ENCODE results near the gene PLA2G4A. TPM values are rescaled to one million over a fixed set of nuclear protein-coding genes. Genes with fewer than 3 reads are reported as not detected.

PLA2G4A gene
- total RNA-seq, 1 experiment from 2014 or later, result 8.6 TPM

DNA sequence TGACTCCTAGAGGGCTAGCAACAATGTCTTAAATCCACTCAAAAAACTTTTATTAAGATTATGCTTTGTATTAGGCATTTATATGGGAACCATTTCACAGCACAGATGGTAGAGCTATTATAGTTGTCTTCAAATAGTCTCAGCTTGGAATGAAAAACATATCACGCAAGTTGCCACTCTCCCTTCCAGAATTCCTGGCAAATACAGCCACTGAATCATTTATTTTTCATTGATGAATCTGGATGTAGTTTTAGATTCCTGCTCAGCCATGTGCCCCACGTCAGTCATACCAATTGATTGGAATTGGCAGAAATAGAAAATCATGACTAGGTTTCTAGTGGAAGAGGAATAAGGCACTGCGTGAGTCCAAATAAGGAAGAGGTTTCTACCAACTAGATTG lies 165.2 kb downstream of the PLA2G4A start:
- Histone ChIP-seq H3K27me3 (ENCODE audit: insufficient read depth, low read length) (no peaks in the 10 kb centered on the region), H3K9me2 (ENCODE audit: insufficient read depth) (no peaks in the 10 kb centered on the region), H3K4me3 (replicated peaks in 1 of 2; ENCODE audit: low read depth in 1 of 2, low read length in 2 of 2) (no peak overlapping the region), H2AFZ (ENCODE audit: low read depth, low read length, poor library complexity, severe bottlenecking) (no peak overlapping the region), H3K79me2 (ENCODE audit: insufficient read depth, low read length) (no peaks in the 10 kb centered on the region), H3K4me1 (ENCODE audit: control insufficient read depth in 1 of 2, insufficient read depth in 2 of 2, low read length in 2 of 2) (no peaks in the 10 kb centered on the region), H3K27ac (ENCODE audit: low read depth, low read length) (no peak overlapping the region), H4K20me1 (ENCODE audit: insufficient read depth) (no peaks in the 10 kb centered on the region), H3K4me2 (ENCODE audit: low read length) (no peak overlapping the region), H3K36me3 (ENCODE audit: control insufficient read depth in 1 of 2, insufficient read depth in 2 of 2, low read length in 2 of 2) (no peaks in the 10 kb centered on the region), H3K9ac (ENCODE audit: low read length) (no peak overlapping the region), H3K9me3 (ENCODE audit: control insufficient read depth in 1 of 2, insufficient read depth in 1 of 2, low read depth in 1 of 2, low read length in 2 of 2) (no peaks in the 10 kb centered on the region)
- DNase-seq (ENCODE audit: low read depth, low spot score) (no peak), ATAC-seq (no peak)
- no peak for TF ChIP-seq FOSL1 (IDR thresholded peaks at IDR 0.05; ENCODE audit: low read depth)
- TF ChIP-seq, protein P1, sequence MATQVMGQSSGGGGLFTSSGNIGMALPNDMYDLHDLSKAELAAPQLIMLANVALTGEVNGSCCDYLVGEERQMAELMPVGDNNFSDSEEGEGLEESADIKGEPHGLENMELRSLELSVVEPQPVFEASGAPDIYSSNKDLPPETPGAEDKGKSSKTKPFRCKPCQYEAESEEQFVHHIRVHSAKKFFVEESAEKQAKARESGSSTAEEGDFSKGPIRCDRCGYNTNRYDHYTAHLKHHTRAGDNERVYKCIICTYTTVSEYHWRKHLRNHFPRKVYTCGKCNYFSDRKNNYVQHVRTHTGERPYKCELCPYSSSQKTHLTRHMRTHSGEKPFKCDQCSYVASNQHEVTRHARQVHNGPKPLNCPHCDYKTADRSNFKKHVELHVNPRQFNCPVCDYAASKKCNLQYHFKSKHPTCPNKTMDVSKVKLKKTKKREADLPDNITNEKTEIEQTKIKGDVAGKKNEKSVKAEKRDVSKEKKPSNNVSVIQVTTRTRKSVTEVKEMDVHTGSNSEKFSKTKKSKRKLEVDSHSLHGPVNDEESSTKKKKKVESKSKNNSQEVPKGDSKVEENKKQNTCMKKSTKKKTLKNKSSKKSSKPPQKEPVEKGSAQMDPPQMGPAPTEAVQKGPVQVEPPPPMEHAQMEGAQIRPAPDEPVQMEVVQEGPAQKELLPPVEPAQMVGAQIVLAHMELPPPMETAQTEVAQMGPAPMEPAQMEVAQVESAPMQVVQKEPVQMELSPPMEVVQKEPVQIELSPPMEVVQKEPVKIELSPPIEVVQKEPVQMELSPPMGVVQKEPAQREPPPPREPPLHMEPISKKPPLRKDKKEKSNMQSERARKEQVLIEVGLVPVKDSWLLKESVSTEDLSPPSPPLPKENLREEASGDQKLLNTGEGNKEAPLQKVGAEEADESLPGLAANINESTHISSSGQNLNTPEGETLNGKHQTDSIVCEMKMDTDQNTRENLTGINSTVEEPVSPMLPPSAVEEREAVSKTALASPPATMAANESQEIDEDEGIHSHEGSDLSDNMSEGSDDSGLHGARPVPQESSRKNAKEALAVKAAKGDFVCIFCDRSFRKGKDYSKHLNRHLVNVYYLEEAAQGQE (IDR thresholded peaks at IDR 0.05; ENCODE audit: low read depth), result no peak
- TF ChIP-seq EZH2 (IDR thresholded peaks at IDR 0.05), result no peak
- no peak for TF ChIP-seq SP1 (IDR thresholded peaks at IDR 0.05; ENCODE audit: low read depth)
- TF ChIP-seq SRF (IDR thresholded peaks at IDR 0.05; ENCODE audit: low read depth), result no peak
- no peak for TF ChIP-seq CBX3 (IDR thresholded peaks at IDR 0.05; ENCODE audit: low read depth)
- TF ChIP-seq POLR2A (IDR thresholded peaks at IDR 0.05; ENCODE audit: borderline replicate concordance, extremely low read depth, insufficient read depth, insufficient read length), result no peak
- TF ChIP-seq YY1 (IDR thresholded peaks at IDR 0.05; ENCODE audit: extremely low read depth, insufficient replicate concordance, low read depth, low read length), result no peak
- ChIA-PET RAD21 (ENCODE audit: low non-redundant PET in 1 of 2, low total read pairs in 2 of 2, uncharacterized antibody in 2 of 2, unreplicated experiment in 2 of 2) (no interaction called here), POLR2A (interaction anchor here (0.6 kb wide), 1 partner anchor 11 kb away, joined by 3 read pairs; no protein-coding TSS in a partner anchor), CTCF (no interaction called here)
- BruUV-seq (replicated peaks), result no TSS peak
- intact Hi-C loops (cut with micrococcal nuclease), result no loop called here
